Colon (tissue), 2 donors: ENCODE data around the gene CERK.

Experiments
- FAIRE-seq: peaks from 2 replicates; lab custom pipeline; 2012; peaks lifted over from hg19 to GRCh38; lab: Jason Lieb, UNC
- donor health status: control.
- donor health status: control.

Gene CERK

DNA sequence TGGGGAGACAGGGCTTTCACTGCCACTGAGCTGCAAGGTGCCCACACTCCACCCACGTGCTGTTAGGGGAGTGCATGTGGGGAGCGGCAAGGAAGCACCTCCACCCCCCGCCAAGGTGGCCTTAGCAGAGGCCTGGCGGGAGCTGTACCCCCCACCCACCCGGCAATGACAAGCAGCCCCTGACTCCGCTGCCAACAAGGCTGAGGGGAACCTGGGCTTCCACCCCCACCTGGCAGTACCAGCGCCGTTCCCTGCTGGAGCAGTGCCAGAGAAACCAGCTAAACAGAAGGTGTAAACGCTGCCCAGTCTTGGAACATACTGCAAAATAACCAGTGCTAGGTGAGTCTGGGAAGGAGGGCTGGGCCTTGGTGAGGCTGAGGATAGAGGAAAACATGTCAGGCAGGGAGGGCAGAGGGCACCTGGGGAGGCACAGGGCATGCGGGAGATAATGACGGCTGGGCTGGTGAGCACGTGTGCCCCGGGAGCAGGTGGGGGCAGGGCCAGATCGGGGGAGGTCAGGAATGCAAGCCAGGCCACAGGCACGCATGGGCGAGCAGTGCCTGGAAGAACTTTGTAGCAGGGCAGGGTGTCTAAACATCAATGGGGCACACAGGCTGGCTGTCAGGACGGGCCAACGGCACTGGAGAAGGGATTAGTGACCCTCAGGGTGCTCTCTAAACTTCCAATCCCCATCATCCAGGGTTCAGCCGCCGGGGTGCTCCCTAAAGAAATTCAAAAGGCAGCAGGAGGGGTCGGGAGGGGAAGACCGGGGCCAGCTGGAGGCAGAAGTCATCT lies 6.6 kb downstream of the CERK start:
- FAIRE-seq = no peak

GRCh38 chr22:46730568-46731245 lies 7.3 kb downstream of the CERK start:
- no peak for FAIRE-seq

GRCh38 chr22:46728470-46728869 lies 9.6 kb downstream of the CERK start:
- no peak for FAIRE-seq

GRCh38 chr22:46727813-46728364 lies 10.2 kb downstream of the CERK start:
- FAIRE-seq = no peak

GRCh38 chr22:46726986-46727317 lies 11.1 kb downstream of the CERK start:
- FAIRE-seq = no peak

DNA sequence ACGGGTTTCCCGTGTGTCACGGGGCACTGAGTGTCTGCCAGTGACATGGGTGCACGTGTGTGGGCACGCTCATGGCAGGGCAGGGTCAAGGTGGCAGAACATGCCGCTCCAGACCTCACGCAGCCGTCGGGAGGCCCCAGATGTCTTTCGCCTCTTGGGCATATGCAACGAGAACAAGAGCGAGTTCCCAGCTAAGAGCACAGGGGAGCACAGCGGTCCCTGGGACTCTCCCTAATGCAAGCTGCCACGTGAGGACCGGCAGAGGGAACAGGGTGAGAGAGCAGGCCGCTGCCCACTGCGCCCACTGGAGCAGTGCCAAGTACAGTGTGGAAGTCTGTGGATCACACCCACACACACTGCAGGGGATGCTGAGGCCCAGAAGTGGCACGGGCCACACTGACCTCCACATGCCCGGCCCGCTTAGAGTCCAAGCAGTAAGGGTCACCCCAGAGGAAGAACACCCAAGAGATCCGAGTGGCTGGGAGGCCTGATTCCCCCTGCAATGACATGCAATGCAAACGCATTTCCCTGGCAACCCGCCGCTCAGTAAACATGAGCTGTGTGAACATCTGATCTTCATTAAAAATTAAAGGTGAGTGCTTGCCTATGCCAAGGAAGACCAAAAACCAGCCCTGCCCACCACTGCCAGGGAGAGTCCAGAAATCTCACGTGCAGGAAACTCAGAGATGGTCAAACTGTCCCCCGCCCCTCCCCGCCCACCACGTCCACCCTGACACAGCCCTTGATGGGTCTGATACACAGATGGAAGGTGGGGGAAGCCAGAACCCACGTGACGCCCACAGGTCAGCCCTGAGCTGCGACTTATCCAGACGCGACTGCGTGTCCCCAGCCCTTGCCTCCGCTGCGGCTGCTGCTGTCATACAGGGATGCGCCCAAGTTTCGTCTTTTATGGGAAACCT lies 11.7 kb downstream of the CERK start:
- no peak for FAIRE-seq

GRCh38 chr22:46725096-46725495 lies 13.0 kb downstream of the CERK start:
- FAIRE-seq = no peak

- no peak for FAIRE-seq
Observed at GRCh38 chr22:46723882-46724281, 14.2 kb downstream of the CERK start.

DNA sequence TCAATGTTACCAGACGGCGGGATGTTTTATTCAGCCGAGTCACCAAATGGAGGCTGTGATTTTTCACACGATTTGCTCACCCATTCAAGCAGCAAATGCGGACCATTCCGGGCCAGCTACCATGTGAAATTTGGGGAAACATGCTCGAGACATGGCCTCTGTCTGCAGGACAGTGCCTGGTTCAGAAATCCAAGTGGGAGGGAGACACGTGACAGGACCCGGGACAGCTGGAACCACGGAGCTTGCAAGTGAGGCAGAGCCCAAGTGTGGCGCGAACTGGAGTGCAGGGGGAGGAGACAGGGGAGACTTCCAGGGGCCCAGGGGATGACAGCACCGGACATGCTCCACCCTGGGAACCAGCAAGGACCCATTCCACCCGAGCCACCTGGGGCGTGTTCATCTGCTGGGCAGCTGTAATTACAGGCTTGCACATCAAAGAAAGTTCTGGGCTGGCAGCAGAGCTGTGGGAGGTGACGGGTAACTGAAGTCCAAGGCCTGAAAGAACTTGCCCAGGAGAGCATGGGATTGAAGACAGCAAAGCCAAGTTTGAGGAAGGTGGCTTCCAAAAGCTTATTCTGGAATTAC lies 16.5 kb downstream of the CERK start:
- FAIRE-seq = no peak

DNA sequence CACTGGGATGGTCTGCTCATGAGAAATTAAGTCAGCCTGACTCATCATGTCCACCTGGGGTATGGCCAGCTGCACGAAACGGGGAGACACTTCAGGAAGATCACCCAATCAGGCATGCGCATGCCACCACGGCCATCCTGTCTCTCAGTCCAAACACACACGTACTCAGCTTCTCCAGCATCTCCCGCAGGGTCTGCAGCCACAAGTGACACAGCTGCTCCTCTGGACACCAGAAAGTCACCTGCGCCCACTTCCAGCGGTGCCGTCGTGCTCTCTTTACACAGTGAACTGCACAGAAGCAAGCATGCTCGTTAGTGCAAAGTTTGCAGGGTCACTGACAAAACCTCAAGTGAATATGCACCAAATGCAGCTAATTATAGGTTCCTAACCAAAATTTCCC lies 18.1 kb downstream of the CERK start:
- no peak for FAIRE-seq

DNA sequence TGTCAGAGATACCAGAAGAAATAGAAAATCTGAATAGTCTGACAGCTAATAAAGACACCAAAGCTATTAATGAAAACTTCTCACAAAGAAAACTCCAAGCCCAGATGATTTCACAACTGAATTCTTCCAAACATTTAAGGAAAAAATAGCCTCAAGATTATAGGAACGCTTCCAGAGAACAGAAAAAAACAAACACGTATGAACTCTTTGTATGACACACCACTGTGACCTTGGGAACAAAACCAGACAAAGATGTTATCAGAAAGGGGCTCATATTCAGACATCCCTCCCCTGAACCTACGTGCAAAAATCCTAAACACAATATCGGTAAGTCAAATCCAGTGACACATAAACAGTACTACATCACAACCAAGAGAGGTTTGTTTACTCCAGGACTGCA lies 23.5 kb downstream of the CERK start:
- no peak for FAIRE-seq

DNA sequence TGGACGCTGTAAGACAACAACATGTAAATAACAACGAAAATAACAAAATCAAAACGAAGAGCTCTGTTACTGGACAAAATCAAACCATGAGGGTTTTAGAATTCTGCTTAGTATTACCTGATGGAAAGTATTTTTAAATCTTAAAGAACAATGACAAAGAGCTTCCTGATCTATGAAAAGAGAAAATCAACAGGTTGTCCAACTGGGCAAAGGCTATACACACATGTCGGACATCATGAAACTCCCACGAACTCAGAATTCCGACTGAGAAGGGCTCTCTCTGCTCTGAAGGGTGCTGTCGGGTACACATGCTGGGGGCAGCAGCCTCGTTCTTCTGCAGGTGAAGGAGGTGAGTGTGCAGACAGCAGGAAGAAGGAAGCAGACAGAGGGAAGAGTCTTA lies 25.8 kb downstream of the CERK start:
- no peak for FAIRE-seq

DNA sequence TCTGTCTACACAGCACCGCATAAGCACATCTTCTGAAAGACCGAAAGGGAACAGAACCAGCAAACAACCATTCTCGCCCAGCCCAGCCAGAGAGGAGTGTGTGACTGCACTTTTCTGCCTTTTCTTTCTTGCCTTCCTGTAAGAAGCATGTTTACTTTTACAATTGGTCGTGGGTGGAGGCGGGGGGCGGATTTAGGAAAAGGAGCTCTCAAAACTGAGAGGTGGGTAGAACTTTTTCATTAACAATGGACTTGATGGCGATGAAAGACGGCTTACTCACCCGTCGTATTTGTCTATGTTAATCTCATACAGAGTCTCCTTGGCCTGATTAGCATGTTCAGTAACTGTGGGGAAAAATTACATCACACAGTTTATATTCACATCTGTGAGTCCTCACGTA lies 27.2 kb downstream of the CERK start:
- FAIRE-seq = no peak

DNA sequence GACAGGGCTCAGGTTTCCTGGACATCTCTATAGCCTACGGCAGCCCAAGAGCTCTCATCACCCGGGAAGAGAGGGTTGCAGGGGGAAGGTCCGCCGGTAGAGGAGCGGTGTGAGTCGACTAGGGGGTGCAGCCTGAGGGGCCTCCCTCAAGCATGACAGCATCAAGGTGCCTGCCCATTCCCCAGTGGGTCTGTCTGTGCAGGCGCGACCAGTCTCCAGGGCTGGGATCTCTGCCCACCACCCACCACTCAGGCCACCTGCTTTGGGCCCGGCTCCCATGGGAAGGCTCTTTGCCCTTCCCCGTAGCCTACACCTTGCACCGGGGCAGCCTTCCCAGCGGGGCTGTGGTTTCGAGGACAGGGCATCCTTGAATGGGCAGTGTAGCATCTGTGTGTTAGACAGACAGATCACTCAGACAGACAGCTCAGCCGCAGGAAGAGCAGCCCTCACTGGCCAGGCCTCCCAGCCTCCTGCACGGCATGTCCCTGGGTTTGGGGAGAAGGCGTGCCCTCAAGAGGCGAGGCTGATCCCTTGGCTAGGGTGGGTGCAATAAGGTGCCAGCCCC lies 29.2 kb downstream of the CERK start:
- no peak for FAIRE-seq

DNA sequence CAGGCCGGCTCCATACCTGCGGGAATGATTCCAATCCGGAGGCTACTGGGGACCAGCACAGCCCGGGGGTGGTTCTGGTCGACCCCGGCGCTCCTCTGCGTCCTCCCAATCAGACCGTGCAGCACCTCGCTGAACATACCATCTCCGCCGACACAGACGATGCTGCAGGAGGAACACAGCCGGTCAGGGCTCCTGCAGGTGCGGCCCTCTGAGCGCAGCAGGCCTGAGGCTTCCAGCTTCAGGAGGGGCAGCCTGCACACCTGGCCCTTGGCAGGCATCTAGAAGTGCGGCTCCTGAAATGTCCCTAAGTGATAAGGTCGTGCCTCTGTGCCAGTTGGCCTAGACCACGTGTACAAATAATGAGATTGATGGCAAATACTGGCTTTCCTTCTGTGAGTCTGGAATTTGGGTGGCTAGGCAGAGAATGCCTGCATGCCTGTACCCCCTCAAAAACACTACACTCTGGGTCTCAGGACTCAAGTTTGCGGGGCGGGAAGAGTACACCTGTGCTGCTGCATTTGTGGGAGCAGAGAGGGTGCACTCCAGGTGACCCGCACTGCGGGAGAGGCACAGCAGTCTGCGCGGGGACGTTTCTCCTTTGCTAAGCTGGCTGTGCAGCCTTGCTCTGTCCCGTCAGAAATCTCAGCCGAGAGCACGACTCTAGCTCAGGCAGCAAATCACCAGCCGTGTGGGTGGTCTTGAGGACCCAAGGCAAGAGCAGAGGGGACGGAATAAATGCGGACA lies 30.1 kb downstream of the CERK start:
- no peak for FAIRE-seq

GRCh38 chr22:46707305-46707704 lies 30.7 kb downstream of the CERK start:
- FAIRE-seq = no peak

GRCh38 chr22:46706060-46706459 lies 32.0 kb downstream of the CERK start:
- FAIRE-seq = no peak

DNA sequence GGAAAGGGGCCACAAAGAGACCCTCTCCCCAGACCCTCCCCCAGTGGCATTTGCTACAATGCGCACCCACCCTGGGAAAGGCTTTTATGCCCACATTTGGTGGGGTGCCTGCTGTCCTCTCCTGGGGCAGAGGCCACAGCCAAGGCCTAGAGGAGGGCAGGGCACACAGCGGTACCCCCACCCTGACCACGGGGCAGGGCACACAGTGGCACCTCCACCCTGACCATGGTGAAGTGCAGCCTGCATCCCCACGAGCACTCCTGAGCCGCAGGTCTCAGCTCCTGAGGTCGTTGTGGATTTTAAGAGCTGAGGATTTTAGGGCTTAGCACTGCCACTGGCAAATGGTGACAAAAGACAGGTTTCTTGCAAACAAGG lies 34.1 kb downstream of the CERK start:
- FAIRE-seq = no peak

GRCh38 chr22:46703171-46703995 lies 34.7 kb downstream of the CERK start:
- FAIRE-seq = no peak

- no peak for FAIRE-seq
Observed at GRCh38 chr22:46701262-46701661, 36.8 kb downstream of the CERK start.
